ENCODE data around the gene LY6G6F.
A peak's percentile ranks its signal among the peaks of the same experiment; 100 is the strongest.
"Not testable (repeated sequence)": the region's sequence is repeated elsewhere in the genome, so short reads cannot be mapped to it uniquely, and the experiment has no call there.

The LY6G6F gene

DNA sequence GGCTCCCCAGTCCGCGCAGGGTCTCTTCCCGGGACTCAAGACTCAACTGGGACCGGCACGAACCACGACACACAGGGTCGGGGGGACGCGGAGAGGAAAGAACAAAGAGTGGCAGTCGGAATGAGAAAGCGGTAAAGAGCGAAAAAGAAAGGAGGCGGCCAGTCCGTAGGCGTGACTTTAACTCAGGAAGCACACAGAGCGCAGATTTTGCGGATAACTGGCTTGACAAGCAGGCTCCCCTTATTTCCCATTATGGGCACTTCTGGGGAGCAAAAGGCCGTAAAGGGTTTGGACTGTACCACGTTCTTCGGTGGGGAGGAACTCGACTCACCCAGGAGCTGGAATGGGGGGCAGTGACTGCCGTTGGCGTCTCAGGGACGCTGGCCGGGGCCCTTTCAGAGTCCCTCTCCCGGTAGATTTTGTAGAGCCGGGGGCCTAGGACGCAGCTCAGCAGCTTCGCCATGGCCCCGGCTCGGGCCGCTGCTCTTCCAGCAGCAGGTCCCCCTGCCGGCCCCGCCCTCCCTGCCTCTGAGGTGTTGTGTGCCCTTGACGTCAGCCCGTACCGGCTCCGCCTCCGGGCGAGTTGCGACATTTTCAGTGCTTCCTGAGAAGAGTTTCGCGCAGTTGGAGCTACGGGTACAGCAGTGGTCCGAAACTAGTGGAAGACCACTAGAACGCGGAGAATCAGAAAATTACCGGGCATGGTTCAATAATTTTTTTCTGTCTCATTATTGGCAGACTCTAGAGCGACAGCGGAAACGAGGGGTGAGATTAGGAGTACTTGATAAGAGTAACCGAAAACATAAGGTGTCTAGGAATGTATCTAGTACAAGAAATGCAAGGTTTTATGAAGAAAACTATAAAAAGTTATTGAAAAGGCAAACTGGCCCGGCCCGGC is 3.6 kb upstream of the LY6G6F start, which contains the start of gene ABHD16A:
TSS of gene ABHD16A (minus strand) at position 506 of the 898 bp plus-strand sequence. CDS start at position 463, 43 bp downstream.
- DNase-seq (ENCODE audit: low spot score): peak; percentile 99

DNA sequence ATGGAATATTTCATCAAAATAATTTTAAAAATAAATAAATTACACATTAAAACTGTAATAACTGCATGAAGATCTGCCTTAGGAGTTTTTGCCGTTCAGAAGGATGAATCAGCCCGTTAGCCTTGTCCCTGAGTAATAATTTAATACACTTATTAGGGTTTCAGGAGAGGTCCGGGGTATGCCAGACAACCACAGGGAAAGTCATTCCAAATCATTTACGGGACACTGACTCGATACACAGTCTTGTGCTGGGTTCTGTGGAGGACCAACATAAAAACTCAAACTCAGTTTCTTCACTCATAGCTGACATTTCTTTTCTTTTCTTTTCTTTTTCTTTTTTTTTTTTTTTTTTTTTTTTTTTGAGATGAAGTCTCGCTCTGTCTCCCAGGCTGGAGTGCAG is 735 bp upstream of the LY6G6F start:
- no peak for DNase-seq (ENCODE audit: low spot score)

DNA sequence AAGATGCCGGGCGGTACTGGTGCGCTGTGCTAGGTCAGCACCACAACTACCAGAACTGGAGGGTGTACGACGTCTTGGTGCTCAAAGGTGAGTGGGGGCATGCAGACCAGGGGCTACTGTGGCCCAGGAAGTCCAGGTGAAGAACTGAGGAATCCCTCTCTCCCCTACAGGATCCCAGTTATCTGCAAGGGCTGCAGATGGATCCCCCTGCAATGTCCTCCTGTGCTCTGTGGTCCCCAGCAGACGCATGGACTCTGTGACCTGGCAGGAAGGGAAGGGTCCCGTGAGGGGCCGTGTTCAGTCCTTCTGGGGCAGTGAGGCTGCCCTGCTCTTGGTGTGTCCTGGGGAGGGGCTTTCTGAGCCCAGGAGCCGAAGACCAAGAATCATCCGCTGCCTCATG is 1.0 kb downstream of the LY6G6F start:
- no peak for DNase-seq (ENCODE audit: low spot score)

DNA sequence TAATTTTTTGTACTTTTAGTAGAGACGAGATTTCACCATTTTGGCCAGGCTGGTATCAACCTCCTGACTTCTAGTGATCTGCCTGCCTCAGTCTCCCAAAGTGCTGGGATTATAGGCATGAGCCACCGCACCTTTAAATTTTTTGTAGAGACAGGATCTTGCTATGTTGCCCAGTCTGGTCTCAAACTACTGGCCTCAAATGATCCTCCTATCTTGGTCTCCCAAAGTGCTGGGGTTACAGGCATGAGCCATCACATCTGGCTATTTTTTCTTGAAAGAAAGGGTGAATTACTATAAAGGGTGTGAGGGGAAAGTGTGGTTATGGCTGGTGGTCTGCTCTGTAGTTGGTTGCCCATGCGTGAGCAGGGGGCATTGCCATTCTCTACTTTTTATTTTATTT is 1.6 kb downstream of the LY6G6F start:
- DNase-seq (ENCODE audit: low spot score): no peak

DNA sequence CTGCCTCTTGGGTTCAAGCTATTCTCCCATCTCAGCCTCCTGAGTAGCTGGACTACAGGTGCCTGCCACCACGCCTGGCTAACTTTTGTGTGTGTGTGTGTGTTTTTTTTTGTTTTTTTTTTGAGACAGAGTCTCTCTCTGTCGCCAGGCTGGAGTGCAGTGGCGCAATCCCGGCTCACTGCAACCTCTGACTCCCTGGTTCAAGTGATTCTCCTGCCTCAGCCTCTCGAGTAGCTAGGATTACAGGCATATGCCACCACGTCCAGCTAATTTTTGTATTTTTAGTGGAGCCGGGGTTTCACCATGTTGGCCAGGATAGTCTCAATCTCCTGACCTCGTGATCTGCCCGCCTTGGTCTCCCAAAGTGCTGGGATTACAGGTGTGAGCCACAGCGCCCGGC is 2.5 kb downstream of the LY6G6F start:
- DNase-seq (ENCODE audit: low spot score): not testable (repeated sequence)

DNA sequence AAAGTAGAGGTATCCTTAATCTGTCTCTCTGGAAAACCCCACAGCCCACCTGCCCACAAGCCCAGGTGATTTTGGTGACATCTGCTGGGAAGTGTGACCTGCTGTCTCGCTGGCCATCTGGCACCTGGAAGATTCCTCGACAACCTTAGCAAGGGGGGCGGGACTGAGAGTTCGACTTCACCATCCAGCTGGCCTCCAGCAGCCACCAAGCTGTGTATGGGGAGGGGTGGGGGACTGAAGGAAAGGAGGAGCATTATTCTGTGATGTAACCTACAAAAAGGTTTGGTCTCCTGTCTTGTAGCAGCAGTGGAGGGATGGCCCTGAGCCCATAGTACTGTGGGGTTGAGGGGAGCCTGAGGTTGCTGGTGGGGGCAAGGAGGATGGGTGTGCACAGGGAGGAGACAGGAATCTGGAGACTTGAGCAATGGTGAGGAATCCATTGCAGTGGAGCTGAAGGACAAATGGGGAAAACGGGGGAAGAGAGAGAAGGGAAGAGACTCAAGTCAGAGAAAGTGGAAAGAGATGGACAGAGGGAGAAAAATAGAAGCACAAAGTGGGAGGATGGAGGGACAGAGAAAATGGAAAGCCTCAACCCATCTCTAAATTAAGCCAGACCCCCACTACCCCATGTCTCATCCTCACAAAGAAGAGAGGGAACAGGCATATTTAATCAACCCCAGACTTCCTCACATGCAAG is 4.0 kb downstream of the LY6G6F start:
- no peak for DNase-seq (ENCODE audit: low spot score)

DNA sequence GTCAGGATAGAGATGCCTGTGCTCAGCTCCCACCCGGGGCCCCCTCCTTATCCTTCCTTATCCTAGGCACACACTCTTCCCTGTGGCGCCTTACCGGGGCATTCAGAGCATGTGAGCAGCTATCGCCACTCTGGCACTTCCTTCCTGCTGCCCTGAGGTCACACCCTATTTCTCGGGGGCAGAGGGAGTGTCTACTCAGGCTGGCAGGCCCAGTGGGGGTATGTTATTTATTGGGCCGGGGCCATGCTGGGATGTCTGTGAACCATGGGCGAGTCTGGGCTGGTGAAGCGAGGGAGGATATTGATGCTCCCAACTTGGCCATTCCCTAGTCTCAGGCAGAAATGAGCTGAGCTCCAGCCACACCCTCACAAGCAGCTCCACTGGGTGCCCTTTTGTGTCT is 4.6 kb downstream of the LY6G6F start:
- no peak for DNase-seq (ENCODE audit: low spot score)

DNA sequence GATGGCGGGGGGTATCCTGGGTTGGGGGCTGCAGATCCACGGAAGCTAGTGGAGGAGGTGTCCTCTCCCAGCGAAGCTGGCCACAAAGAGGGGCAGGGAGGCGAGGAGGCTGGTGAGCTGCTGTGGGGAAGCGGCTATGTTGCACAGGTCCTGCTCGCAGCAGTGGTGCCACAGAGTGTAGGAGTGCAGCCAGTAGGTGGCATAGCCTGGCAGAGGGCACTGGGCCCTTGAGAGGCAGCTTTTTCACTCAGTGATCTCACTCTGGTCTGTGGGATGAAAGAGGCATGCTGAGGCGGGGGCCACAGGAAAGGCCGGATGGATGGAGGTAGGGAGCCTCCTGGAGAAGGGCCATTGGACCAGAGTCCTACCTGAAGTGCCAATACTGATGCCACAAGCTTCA is 5.6 kb downstream of the LY6G6F start:
- DNase-seq (ENCODE audit: low spot score): no peak

DNA sequence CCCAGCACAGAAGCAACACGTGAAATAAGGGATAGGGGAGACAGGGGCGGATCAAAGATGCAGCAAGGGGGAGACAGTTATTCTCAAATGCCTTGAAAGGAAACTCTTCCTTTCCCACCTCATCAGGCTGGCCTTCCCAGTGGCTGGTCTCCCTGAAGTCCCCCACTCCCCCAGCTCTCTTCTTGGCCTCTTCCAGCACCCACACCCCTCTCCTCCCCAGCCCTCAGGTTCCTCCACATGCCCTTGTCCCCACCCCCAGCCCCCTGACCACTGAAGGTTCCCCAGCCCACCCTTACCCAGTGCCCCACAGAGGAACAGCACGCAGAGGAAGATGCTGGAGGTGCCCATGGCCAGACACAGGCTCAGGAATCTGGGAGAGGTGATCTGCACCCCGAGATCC is 6.8 kb downstream of the LY6G6F start:
- no peak for DNase-seq (ENCODE audit: low spot score)

DNA sequence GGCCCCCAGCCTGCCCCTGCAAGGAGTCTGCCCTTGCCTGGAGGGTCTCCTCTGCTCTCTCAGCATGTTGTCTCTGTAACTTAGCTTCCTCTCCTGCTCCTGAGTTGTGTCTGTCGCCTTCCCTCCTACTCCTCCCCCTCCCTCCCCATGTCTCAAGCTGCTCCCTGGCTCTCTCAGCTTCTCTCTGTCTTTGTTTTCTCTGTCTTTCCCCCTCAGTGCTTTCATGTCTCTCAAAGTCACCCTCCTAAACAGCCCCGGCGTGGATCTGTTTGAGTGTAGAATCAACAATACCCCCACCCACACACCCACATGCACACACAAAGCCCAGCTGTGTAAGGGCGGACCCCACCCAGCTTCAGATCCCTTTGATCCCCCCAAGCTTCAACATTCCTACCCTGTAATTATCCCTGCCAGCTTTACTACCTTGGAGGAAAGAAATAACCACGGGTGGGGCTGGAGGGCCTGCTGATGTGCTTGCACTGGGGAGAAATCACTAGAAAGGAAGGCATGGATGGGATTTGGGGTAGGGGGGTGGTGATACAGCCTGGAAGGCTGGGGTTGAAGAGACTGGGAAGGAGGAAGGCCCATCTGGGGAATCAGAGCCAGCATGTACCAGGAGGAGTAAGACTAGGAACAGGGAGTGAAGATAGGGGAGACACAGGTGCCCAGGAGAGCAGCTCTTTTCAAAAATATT is 7.5 kb downstream of the LY6G6F start:
- no peak for DNase-seq (ENCODE audit: low spot score)

DNA sequence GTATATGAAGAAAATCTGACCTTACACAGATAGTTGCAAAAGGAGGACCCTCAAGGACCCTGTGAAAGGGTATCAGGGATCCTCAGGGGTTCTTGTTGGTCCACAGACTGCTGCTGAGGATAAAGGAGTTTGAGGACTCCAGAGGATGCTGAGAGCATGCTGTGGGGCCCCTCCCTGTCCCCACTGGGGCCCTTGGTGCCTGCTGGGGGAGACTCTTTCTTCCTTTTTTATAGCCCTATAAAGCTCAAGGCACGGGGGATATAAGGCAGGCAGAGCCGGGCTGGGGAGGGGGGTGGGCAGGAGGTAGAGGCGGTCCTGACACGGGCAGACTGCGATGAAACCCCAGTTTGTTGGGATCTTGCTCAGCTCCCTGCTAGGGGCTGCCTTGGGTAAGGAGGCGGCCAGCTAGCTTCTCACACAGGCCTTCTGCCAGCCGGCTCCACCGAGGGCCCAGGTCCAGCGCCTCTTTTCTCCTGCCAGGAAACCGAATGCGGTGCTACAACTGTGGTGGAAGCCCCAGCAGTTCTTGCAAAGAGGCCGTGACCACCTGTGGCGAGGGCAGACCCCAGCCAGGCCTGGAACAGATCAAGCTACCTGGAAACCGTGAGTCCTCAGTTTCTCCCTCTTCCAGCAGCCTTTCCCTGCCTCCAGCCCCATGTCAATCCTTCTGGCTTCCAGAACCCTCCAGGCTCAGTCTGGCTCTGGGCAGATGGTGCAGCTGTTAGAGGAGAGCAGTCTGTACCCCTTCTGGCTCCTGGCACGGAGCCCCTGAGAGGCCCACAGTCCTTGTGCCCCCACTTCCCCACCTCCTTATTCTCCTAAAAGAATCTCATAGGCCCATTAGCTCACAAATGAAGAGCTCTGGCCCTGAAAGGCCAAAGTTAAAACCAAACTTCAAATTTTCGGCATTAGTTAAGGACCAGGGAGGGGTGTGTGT is 8.6 kb downstream of the LY6G6F start, which contains the start of gene LY6G6D:
TSS of gene LY6G6D (plus strand) at position 327 of the 937 bp plus-strand sequence. CDS start at position 335, 8 bp downstream.
- DNase-seq (ENCODE audit: low spot score): no peak

DNA sequence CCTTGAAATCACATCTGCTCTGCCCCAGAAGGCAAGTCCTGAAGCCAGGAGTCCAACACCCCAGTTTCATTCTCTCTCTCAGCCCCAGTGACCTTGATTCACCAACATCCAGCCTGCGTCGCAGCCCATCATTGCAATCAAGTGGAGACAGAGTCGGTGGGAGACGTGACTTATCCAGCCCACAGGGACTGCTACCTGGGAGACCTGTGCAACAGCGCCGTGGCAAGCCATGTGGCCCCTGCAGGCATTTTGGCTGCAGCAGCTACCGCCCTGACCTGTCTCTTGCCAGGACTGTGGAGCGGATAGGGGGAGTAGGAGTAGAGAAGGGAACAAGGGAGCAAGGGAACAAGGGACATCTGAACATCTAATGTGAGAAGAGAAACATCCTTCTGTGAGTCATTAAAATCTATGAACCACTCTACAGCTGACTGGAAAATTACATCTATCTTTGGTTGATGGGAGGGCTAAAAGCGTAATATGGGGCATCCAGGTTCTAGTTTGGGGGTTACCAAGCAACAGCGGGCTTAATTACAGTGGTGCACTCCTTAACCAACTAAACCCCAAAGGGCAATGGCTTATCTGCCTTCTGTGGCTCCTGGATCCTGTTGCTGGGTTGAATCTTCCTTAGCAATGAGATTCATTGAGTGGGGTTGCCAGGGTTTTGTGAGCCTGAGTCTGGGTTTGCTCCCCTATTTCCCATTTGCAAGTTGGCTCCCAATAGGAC is 11.0 kb downstream of the LY6G6F start:
- no peak for DNase-seq (ENCODE audit: low spot score)

DNA sequence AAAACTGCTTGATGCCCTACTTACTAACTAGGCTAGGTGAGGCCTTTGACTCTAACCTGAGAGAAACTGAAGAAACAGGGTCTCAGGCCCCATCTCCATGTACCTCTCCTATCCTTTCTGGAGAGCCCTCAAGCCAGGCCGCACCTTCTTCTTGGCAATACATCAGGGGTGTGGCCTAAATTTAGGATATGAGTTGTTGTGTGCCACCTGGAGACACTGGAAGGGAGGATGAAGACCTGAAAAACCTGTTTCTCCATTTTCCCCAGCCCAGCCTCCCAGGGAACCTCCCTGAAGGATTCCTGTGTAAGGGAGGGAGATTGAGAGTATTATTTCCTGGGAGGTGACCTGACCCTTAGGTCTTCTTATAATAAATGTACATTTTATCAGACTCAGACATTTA is 11.6 kb downstream of the LY6G6F start:
- no peak for DNase-seq (ENCODE audit: low spot score)

DNA sequence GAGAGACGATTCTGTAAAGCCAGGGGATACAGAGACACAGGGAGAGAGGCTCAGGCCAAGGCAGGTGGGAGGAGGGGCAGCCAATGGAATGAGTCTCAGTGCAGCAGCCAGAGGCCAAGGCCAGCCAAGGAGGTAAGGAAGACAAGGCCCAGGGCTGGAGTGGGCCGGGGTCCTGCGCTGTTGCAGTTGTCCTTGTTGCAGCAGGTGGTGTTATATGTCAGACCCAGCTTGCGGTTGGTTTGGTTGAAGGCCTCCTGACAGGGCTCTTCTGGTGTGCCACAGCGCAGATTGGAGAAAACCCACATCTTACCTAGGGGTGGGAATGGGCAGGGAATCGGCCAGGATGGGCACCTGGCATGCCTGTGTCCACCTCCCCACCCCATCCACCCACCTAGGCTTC is 12.3 kb downstream of the LY6G6F start:
- DNase-seq (ENCODE audit: low spot score): no peak

DNA sequence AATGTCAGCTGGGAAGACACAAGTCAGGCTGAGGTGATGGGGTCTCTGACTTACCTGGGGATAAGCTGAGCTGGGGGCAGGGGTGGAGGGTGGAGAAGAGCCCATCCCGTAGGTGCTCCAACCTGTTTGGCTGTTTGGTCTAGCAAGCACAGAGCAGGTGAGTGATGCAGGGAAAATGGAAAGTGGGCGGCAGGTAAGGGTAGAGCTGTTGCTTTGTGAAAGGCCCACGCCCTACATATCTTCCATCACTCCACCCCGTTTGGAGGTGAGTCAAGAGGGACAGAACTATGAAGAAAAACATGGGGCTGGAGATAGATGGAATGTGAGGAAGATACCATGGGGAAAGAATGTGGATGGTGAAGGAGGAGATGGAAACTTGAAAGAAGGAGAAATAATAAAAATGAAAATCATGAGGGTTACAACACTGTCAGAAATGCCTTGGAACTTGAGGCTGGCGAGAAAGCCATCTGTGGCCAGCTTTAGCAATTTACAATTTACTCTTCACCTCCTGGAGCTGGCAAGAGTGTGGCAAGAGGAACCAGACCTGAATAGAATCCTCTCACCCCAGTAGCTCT is 13.6 kb downstream of the LY6G6F start:
- DNase-seq (ENCODE audit: low spot score): no peak

DNA sequence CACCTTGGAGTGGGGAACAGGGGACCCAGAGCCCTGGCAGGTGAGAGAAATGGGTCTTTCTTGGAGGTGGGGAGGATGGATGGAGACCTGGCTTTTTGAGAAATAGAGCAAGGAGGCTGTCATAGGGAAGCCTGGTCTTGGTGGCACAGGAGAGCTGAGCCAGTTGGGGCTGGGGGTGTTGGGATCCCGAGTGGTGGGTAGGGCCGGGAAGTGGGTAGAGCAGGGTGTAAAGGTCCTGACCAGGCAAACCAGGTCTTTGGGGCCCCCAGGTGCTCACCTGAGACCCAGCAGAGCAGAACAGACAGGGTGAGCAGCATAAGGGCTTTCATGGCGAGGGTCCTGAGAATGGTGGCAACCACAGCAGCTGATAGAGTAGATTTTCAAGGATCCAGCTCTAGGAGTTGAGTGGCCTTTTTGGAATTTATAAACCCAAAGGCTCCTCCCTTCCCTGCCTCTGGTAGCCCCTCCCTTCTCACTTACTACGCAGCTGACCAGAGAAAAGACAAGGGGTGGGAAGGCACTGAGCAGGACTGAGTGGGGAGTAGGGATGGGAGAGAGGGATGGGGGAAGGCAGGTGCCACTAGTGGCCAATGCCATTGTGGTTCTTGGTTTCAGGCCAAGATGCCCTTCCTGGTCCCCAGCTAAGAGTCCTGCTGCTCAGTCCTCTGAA is 14.8 kb downstream of the LY6G6F start, which contains the start of gene LY6G6C:
TSS of gene LY6G6C (minus strand) at position 396 of the 670 bp plus-strand sequence. CDS start at position 329, 67 bp downstream.
- DNase-seq (ENCODE audit: low spot score): no peak

DNA sequence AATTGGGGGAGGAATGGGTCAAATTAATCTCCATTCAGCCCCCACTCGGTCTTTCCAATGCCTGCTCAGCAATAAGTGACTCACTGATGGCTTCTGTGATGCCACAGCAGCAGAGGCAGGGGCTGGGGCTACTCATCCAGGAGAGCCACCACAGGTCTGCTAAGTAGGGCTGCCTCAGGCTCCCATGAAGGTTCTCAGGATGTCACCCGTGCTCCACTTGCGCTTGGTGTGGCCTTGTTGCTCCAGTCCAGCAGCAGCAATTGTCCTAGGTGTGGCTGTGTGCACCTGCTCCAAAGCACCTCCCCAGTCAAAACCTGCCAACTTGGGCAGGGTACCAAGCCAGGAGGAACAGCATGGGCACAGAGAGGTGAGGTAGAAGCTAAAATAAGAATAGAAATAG is 15.5 kb downstream of the LY6G6F start:
- DNase-seq (ENCODE audit: low spot score): no peak

DNA sequence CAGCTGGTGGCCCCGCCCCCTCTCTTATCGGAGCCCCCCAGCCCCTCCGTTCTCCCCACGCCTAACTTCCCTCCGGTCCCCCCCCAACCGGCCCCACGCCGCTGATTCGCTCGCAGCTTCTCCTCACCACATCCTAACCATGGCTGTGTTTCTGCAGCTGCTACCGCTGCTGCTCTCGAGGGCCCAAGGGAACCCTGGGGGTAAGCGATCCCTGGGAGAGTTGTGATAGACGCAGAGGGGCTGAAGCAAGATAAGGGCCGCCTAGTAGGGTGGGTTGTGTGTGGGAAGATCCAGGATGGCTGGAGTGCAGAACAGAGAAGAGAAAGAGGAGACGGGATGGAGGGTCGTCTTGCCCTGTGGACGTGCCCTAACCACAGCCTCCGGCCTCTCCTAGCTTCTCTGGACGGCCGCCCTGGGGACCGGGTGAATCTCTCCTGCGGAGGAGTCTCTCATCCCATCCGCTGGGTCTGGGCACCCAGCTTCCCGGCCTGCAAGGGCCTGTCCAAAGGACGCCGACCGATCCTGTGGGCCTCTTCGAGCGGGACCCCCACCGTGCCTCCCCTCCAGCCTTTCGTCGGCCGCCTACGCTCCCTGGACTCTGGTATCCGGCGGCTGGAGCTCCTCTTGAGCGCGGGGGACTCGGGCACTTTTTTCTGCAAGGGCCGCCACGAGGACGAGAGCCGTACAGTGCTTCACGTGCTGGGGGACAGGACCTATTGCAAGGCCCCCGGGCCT is 16.7 kb downstream of the LY6G6F start, which contains the start of gene MPIG6B:
TSS of gene MPIG6B (plus strand) at position 129 of the 735 bp plus-strand sequence. CDS start at position 140, 11 bp downstream.
- no peak for DNase-seq (ENCODE audit: low spot score)

Data from D341Med (cell line).